Sigmoid colon (tissue), 4 donors: Measurements from ENCODE around the gene TMEM92.

Experiments used
- EP300 ChIP-seq, 4 donors: sonication (generic); formaldehyde crosslinking; IDR thresholded peaks; one replicate each; pipeline ENCODE4 v1.6.1; 2017; ENCODE audit warnings: antibody characterized with exemption in 4 of 4
- POLR2A ChIP-seq, 2 donors: fragments of 450-650 bp; IDR thresholded peaks; one replicate each; pipeline ENCODE4 v1.6.1; 2016; ENCODE audit warnings: antibody characterized with exemption in 2 of 2, mild to moderate bottlenecking in 2 of 2, moderate library complexity in 2 of 2
- POLR2AphosphoS5 ChIP-seq, 4 donors: sonication (generic); formaldehyde crosslinking; IDR thresholded peaks; one replicate each; pipeline ENCODE4 v1.6.1; 2017; ENCODE audit warnings: antibody characterized with exemption in 4 of 4
- TF ChIP-seq, protein P1 (sequence below), 4 experiments: fragments of 450-650 bp in 3 of 4; fragments of 200-600 bp in 1 of 4; IDR thresholded peaks; one replicate each; pipeline ENCODE4 v1.5.1; 2016 to 2019; ENCODE audit warnings: antibody characterized with exemption in 4 of 4, mild to moderate bottlenecking in 3 of 4, moderate library complexity in 2 of 4

DNA sequence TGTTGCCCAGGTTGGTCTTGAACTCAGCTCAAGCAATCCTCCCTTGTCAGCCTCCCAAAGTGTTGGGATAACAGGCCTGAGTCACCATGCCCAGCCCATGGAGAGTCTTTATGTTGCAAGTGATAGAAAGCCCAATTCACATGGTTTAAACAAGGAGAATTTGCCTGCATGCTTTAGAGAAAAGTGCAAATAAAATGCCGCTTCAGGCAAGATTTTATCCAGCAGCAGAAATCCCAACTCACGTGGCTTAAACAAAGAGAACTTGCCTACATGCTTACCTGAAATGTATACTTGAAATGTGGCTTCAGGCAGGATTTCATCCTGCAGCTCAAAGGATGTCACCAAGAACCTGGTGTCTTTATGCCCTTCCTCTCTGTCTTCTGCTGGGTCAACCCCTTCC is 42.9 kb downstream of the TMEM92 start:
- no peak for TF ChIP-seq POLR2A (IDR thresholded peaks at IDR 0.05)
- TF ChIP-seq, protein P1, sequence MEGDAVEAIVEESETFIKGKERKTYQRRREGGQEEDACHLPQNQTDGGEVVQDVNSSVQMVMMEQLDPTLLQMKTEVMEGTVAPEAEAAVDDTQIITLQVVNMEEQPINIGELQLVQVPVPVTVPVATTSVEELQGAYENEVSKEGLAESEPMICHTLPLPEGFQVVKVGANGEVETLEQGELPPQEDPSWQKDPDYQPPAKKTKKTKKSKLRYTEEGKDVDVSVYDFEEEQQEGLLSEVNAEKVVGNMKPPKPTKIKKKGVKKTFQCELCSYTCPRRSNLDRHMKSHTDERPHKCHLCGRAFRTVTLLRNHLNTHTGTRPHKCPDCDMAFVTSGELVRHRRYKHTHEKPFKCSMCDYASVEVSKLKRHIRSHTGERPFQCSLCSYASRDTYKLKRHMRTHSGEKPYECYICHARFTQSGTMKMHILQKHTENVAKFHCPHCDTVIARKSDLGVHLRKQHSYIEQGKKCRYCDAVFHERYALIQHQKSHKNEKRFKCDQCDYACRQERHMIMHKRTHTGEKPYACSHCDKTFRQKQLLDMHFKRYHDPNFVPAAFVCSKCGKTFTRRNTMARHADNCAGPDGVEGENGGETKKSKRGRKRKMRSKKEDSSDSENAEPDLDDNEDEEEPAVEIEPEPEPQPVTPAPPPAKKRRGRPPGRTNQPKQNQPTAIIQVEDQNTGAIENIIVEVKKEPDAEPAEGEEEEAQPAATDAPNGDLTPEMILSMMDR (IDR thresholded peaks at IDR 0.05) = no peak
- no peak for TF ChIP-seq POLR2AphosphoS5 (IDR thresholded peaks at IDR 0.05)
- TF ChIP-seq EP300 (IDR thresholded peaks at IDR 0.05) = no peak
